Dermis blood vessel endothelial cell (primary cell): ENCODE measurements around the gene GCFC2. TPM values are rescaled to one million over a fixed set of nuclear protein-coding genes. Genes with fewer than 3 reads are reported as not detected.
A peak's percentile ranks its signal among the peaks of the same experiment; 100 is the strongest.
"Not testable (repeated sequence)": the region's sequence is repeated elsewhere in the genome, so short reads cannot be mapped to it uniquely, and the experiment has no call there.

ENCODE experiments used
- DNase-seq: peaks from one replicate; pipeline ENCODE4 v3.0.0; 2010
- total RNA-seq: library from RNA; depleted of rRNA; stranded (reverse); fragments of >200 nt; gene quantifications from 2 replicates; pipeline ENCODE4 v1.2.3, GENCODE V29; 2014

Gene GCFC2
- 16.3 and 23.7 TPM in 2 replicates for total RNA-seq

DNA sequence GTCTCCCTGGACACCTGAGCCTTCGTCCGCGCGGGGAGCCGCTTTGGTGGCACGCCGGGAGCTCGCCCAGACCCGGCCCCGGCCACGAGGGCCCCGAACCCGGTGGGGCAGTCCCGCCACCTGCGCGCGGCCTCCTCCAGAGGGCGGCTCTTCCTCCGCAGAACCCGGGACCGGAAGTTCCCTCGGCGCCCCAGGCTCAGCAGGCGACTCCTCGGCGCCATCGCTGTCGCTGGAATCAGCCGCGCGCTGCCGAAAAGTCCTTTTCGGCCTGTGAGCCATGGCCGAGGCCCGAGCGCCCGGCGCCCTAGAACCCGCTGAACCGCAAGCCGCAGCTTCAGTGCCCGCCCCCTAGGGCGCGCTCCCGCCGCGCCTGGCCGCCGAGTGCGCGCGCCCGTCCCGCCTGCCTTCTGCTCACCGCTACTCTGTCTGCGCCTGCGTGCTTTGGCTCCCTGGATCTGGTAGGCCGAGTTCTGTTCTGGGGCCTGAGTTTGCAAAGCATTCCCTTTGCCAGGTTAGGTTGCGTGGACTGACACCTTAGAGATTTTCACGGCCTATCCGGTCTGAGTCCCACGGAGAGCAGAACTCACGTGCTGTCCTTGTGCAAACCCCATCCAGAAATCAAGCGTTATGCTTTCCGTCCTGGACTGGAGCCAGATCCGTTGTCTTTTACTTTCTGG lies at the start of gene GCFC2:
Gene GCFC2, minus strand, starts transcription at position 339 of the 677 bp plus-strand sequence. Its CDS starts 60 bp downstream, at position 279.
- peak; percentile 92 for DNase-seq

DNA sequence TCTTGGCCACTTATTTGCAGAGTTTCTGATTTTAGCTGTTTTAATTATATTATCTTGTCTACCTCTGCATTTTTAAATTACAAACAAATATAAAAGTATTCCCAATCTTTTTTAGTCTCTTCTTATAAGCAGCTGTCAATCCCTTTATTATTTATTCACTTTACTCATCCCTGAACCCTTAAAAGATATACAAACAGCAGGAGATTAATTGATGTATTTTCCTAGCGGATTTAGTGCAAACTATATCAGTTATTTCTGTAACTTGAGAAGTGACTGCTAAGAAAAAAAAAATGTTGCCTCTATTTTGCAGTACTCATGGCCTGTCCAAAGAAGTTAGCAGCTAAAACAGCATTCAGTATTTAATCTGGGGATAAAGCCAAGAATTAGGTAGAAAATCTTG lies 42.1 kb upstream of the GCFC2 start:
- DNase-seq = no peak

DNA sequence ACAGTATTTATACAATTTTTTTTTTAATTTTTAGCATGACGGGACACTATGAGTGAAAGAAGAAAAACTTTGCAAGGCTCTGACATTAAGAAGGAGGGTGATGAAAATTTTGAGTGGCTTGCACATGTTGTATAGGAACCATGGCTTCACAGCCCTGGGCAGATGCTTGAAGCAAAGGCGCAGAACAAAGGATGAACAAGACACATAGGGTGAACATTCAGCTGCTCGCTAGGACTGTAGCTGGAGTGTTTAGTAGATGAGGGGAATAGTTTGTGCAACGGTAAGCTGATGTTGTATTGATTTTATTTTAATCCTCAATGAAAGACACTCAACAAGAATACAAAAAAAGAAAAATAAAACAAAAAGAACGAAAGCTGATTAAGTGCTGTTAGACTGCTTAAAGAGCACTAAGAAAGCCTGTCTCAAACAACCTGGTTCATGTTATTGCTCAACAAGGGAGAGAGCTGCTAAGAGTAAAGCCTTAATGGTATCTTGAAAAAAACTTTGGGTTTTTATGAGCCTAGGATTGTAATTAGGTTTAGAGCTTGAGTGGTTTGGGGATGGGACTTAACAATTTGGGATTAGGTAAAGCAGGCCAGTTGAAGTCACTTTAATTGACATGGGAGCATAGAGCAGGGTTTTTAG lies 41.2 kb upstream of the GCFC2 start:
- no peak for DNase-seq

DNA sequence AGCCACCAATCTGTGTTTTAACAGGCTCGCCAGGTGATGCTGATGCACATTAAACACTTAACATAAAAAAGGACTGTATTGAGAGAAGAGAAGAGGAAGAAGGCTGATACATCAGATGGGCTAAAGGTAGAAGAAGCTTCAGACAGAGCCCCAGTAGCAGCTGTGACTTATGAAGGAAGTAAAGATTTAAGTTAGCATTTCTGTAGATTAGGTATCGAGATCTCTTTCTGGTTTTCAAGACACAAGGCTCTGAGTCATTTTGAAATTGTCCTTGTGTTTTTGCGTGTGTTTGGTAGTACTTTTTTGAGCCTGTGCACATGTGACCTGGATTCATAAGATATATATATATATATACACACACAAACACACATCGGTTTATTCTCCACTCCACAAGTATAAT lies 40.6 kb upstream of the GCFC2 start:
- DNase-seq = no peak

DNA sequence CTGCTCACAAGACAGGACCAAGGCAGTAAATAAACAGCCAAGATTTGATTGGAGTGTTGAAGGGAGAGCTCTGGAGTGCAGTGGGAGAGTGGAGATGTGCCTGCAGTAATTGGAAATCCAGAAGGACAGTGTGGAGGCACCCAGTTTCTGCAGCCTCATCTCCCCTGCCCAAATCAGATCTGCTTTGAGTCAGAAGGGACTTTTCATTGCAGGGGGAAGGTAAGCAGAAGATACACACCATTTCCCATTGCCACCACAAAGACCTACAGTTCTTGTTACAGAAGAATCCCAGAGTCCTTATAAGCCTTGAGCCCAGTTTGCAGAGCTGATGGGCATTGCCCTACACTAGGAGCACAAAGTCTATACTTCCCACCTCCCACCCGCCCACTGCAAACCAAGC lies 27.2 kb upstream of the GCFC2 start:
- no peak for DNase-seq

DNA sequence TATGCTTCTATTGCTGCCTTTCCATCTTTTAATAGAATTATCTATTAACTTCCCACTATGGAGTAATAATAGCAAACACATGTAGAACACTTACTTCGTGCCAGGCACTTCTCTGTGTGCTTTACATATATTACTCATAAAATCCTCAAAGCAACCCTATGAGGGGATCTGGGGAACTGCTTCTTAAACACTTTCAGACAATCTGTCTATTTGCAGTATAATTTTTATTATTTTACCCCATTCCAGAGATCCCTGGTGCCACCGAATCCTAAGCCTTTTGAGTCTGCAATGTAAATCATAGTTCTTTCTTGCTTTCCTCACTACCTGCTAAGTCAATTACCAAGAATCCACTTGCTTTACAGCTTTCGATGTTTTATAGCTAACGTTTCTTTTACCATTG lies 25.6 kb upstream of the GCFC2 start:
- DNase-seq = no peak

DNA sequence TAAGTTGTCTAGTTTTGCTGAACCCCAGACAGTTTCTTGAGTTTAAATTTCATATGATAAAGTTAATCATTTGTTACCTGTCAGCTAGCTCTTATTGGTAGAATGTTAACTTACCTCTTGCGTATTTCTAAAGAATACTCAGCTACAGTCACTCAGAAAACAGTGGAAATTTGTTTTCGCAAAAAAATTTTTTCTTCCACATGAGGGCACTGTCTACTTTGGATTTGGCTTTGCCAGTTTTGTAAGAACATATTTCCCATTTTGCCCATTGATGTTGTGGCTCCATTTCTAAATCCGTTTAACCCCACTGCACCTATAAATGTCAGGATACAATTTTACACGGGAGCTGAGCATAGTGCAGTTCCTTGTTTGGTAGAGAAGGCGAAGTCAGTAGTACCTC lies 19.1 kb upstream of the GCFC2 start:
- DNase-seq = peak; percentile 25

DNA sequence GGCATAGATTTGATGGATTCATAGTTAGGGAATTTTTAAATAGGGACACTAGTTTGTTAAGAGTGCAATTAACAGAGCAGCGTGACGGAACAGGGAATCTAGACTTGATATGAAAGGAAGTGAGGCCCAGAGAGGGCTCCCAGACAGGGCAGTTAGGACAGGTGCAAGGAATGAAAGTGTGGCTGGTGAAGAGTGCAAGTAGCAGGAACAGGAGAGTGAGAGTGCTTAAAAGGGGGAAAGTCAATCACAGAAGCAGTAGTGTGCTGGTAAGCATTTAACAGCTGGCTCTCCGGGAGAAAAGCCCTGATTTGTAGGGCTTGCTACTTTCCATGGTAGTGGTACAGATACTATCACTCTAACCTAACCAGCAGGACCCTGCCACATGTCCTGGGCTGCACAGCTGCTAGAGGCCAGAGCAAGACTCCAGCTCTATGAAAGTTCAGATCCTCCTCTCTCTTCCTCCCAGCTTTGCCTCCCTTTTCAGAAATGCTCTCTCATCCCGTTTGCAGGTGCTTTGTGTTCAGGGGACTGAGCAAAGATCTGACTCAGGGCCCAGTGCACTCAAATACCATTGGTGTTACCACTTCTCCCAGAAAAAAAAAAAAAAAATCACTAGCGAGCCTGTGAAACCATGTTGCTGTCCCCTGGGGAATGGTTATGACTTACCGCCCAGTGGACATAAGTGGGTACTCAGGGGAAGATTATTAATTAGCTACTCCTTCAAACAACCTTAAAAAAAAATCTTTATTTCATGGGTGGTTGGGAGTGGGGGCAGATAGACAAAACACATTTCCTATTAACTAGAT lies 18.1 kb upstream of the GCFC2 start:
- no peak for DNase-seq

DNA sequence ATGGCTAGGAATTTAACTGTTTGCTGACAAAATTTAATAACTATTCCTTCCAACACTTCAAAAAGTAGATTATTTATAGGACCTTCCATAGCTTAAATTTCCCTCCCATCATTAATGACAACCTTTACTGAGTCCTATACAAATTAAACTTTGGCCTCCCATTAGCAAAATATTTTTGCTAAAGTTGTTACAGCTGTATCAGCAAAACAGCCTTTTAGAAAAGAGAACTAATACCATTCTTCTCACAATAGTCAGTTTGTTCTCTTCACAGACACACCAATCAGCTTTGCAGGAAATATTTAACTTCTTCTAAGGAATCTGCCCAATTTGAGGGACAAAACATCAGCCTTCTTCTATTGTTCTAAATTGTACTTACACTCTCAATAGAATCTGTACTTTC lies 12.0 kb upstream of the GCFC2 start:
- DNase-seq = no peak

DNA sequence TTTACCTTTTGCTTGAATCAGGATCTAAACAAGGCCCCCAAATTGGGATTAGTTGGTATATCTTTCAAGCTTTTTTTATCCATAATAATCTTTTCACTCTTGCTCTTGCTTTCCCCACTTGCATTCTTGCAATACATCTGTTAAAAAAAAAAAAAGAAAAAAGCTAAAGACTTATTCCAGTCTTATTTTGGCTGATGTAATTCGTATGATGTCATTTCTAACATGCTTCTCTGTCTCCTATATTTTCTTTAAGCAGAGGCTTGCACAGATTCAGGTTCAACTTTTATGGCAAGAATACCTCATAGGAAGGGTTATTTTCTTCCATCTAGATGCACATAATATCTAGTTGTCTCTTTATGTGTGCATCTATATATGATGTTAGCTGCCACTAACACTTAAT lies 9.8 kb upstream of the GCFC2 start:
- DNase-seq = no peak

DNA sequence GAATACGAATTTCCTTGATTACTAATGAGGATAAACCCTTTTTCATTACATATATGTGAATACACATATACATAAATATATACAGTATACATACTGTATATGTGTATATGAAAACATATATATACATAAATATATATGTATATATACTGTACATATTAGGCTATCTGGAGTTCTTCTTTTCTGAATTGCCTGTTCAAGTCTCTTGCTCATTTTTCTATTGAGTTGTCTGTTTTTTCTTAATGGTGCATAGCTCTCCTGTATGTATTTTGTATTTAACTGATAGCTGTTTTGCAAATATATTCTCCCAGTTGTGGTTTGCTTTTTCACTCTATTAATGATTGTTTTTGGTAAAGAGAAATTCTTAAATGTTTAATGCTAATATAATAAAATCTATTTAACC lies 8.9 kb upstream of the GCFC2 start:
- no peak for DNase-seq

DNA sequence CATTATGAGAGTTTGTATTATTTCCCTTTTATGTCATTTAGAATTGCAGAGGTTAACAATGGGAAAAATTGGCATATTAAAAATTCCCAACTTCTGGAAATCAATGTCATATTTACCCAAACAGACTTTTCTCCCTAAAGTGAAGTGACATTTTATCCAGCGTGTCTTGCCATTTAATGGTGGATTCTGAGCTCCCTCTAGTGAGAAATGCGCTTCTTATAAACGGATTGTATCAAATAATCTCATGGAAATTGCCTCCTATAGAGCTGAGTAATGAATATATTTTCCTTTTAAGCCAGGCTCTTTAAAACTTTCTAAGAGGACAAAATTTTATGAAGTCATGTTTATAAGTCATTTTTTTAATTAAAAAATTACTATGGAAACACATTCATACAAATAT lies 5.7 kb upstream of the GCFC2 start:
- DNase-seq = peak; percentile 32

DNA sequence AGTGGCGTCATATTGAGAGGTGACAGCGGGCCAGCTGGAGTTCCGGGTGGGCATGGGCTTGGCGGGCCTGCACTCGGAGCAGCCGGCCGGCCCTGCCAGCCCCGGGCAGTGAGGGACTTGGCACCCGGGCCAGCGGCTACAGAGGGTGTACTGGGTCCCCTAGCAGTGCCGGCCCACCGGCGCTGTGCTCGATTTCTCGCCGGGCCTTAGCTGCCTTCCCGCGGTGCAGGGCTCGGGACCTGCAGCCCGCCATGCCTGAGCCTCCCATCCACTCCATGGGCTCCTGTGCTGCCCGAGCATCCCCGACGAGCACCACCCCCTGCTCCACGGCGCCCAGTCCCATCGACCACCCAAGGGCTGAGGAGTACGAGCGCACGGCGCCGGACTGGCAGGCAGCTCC lies 875 bp upstream of the GCFC2 start:
- DNase-seq = not testable (repeated sequence)

DNA sequence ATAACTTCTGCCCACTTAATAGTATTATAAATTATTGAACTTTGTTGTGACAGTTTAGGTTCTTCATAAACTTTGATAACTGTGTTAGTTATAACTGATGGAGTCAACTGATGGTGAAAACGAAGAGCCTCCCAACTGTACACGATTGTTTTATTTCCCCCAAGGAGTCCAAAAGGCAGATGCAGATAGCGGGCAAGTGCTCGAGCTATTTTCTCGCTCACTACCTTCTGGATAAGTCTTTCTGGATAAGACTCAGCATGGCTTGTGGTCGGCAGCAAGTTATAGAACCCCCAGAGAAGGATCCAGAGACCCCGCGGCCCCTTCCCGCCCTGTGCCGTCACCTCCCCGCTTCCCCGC lies 517 bp downstream of the GCFC2 start:
- no peak for DNase-seq

DNA sequence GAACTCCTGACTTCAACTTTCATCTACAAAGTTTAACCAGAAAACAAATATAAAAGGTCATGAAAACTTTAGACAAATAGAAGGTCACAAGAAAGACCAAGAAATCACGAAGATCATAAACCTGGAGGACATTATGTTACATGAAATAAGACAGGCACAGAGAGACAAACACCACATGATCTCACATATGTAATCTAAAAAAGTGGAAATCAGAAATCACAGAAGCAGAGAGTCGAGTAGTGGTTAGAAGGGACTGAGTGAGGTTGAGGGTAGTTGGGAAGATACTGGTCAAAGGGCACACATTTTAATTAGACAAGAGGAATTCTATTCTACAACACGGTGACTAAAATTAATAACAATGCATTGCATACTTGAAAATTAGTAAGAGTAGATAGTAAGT lies 1.4 kb downstream of the GCFC2 start:
- peak; percentile 8 for DNase-seq

DNA sequence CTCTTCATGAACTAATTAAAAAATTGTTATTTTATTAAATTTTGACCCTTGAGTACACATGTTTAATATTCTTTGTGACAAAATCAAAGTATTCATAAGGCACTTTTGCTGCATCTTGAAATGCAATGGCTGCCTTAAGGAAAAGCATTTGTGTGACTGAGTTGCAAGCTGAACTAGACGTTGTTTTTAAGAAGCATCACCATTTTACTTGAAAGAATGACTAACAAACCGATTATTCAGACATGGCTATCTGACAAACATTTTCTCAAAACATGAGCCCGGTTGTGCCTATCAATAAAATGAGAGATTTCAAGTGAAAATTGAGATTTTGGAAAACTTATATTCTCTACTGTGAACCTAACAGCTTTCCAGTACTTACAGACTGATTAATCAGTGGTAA lies 2.8 kb downstream of the GCFC2 start:
- DNase-seq = no peak

DNA sequence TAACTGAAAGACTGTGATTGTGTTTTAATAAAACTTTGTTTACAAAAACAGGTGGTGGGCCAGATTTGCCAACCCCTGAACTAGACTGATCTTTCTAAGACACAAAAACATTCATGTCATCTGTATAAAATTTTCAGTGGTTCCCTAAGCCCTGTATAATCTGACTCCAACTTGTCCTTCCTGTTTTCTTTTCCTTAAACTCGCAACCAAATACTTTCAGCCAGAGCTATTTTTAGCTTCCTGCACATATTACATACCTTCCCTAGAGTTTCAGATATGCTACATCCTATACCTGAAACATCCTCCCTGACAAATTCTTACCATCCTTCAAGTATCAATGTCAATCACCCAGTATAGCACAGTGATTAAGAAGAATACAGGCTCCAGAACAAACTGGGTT lies 4.8 kb downstream of the GCFC2 start:
- DNase-seq = peak; percentile 14

DNA sequence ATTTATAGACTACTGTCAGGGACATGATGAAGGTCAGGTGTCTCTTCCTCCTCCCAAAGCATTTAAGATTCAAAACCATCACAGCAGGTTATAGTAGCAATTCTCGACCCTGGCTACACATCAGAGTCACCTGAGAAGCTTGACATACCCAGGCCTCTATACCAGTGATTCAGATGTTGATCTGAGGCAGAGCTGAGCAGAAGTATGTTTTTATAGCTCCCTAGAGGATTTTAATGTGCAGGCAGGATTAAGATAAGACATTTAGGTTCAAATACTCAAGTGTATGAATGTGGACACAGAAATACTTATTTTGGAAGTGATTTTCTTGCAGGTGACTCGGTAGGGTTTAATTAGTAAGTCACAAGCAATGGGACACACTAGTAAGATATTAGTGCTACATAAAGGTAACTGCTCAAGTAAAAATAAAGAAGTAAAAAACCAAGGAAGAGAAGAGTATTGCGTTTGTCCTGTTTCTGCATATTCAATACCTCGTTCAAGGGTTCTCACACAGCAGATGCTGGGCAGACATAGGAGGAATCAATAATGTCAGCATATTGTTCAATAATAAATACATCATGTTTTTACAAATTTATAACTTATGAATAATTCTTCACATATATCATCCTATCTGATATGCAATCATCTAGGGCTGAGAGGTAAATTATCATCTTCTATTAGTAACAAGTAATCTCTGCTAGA lies 7.0 kb downstream of the GCFC2 start:
- DNase-seq = no peak

DNA sequence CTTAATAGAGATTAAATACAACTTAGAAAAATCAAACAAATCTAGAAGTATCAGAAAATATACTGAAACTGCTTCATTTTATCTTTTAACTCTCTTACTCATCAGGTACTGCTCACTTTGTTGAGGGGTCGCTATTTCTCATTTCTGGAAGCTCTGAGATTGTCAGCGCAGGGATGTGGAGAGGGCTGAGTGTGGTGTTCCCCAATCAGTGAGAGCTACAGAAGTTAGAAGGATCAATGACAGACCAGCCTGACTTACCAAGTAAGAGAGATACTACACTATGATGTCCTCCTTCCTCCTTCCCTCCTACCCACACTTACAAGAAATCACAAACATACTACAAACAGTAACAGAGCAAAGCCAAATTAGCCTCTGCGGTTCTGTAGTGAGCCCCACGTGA lies 8.1 kb downstream of the GCFC2 start:
- DNase-seq = no peak

DNA sequence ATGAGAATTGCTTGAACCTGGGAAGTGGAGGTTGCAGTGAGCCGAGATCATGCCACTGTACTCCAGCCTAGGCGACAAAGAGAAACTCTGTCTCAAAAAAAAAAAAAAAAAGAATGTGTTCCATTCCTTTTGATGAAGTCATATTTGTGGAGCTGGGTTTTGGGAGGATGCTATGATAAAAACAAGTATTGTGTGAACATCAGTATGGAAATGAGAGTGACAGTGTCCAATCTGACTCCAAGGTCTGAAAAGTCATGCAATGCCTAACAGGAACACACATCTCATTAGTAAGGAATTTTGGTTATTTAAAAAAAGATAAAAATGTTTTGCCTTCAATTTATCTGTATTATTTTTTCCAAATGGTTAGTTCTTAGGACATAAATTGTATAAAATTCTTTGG lies 11.8 kb downstream of the GCFC2 start:
- no peak for DNase-seq

DNA sequence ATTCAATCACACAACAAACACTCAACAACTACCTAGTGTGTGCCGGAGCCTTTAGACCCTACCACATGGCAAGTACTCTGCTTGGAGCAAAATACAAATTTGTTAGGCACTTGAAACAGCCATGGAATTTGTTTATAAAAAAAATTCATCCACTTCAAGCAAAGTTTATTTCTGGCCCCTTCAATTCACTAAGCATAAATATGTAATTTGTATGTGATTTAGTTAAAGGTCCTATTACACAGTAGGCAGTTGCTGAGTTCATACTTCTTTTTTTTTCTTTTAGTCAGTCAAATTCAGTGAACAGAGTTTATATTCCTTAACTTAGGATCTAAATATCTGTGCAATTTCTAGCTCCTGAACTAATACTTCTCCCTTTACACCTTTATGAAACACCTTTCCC lies 22.5 kb downstream of the GCFC2 start:
- no peak for DNase-seq

DNA sequence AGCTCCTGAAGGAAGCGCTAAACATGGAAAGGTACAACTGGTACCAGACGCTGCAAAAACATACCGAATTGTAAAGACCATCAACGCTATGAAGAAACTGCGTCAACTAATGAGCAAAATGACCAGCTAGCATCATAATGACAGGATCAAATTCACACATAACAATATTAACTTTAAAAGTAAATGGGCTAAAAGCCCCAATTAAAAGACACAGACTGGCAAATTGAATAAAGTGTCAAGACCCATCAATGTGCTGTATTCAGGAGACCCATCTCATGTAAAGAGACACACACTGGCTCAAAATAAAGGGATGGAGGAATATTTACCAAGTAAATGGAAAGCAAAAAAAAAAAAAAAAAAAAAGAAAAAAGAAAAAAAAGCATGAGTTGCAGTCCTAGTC lies 27.3 kb downstream of the GCFC2 start:
- DNase-seq = not testable (repeated sequence)

DNA sequence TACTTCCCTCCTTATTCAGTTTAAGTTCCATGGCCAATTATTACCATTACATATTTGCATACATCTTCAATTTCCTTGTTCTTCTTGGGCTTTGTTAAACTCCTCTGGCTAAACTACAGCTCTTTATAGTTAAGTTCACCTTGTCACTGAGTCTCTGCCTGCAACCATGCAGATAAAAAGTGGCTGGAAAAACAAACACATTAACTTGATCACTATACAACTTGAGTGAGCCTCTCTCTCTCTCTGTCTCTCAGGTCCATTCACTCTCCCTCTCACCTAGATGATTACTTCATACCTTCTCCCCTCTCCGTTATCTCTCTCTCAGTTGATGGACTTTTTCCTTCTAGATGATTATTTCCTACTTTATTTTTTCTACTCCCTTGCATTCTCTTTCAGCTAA lies 30.3 kb downstream of the GCFC2 start:
- no peak for DNase-seq
